Measurements from ENCODE around the gene SMARCAL1. TPM values are rescaled to one million over a fixed set of nuclear protein-coding genes. Genes with fewer than 3 reads are reported as not detected.

The SMARCAL1 gene
- total RNA-seq (2022; extraction: Qiagen RNA extraction; ENCODE audit: low read depth) = 11.8 to 15.4 TPM (median 13.7 TPM) in 5 replicates

GRCh38 chr2:216412022-216412999 is at the start of gene SMARCAL1:
Gene SMARCAL1 (plus strand): TSS chr2:216412484. CDS start chr2:216414705, 2,221 bp downstream.

DNA sequence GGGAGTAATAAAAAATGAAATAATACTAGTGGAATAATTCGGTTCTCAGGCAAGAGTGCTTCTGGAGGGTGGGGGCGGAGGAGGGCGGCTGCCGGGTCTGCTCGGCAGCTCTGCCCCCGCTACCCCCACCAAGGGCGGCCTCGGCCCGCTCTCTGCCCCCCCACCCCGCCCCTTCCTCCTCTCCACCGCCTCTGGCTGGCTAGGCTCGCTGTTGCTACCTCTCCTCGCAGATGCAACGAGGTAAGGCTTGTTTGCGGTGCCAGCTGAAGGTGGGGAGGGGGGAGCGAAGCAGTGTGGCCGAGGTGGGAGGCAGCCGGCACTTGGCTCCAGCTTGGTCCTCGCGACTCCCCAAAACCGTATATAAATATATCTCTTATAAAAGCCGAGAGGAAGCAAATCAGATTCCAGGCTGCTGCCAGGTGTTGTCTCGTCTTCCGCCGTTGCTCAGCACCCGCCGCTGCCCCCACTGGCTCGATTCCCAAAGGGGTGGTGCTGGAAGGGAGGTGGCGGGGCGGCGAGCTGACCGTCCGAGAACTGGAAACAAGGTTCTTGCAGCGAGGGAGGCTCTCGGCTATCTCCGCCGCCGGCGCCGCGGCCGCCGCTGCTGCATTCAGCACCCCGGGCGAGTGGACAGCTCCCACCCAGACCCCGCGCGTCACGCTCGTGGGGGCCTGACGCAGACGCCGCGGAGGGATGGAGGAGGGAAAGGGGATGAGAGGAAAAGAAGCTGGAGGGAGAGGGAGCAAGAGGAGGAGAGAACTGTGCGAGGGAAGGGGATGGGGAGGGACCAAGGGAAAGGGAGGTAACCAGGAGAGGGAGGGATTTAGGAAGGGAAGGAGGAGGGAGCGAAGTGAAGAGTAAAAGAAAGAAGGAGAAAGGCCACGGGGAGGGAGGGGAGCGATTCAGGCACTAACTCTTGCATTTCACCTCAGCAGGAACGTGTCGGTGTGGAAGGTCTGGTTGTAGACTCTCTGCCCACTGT is 40.3 kb upstream of the SMARCAL1 start, which contains the start of gene MARCHF4:
MARCHF4 (minus strand) TSS at position 763 of the 982 bp plus-strand sequence. CDS start 2,223 bp downstream, outside the sequence.

DNA sequence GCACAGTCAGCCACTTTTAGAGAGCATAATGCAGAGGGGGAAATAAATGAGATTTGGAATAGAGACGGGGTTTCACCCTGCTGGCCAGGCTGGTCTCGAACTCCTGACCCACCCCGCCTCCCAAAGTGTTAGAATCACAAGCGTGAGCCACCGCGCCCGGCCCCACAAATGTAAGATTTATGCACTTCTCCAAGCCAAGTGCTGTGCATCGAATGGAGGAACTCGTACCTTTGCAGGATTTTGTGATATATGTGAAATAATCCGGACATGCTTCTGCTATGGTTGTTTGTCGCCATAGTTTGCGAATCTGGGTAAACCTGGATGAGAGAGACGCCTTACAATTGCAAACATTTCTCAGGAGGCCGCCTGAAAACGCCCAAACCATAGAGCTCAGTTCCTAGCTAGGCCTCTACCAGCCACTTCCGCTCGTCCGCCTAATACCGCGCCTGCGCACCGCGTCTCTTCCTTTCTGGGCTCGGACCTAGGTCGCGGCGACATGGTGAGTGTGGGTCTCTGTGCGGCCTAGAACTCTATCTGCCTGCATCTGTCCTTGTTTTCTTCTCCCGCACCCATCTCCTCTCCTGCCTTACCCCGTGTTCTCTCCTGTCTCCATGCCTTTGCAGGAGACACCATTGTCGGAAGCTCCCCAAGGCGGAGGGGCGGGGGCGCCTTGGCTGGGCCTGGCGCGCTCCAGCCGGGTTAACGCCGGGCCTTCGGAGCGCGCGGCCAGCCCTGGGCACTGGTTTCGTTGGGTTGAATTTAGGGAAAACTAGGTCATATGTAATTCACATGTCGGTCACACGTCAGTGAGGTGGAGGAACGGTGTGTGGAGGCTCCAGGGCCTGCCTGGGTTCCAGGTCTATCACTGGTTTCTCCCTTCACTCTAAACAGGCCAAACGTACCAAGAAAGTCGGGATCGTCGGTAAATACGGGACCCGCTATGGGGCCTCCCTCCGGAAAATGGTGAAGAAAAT is 86.4 kb downstream of the SMARCAL1 start, which contains the start of gene RPL37A:
RPL37A (plus strand) TSS at position 466 of the 974 bp plus-strand sequence; CDS start at position 497, 31 bp downstream.

Other genes starting within 250 kb of the SMARCAL1 start
- gene MARCHF4, start 40.0 kb upstream of the SMARCAL1 start, total RNA-seq (2022; extraction: Qiagen RNA extraction; ENCODE audit: low read depth) = 24.7 to 33.2 TPM (median 28.4 TPM) in 5 replicates
- gene RPL37A, start 86.4 kb downstream of the SMARCAL1 start, total RNA-seq (2022; extraction: Qiagen RNA extraction; ENCODE audit: low read depth) = 4,804 to 5,611 TPM (median 5,180 TPM) in 5 replicates
- 65.5 to 93.5 TPM (median 92.1 TPM) in 5 replicates for gene IGFBP2, start 220.9 kb downstream of the SMARCAL1 start, total RNA-seq (2022; extraction: Qiagen RNA extraction; ENCODE audit: low read depth)